WTC11 (cell line): Measurements from ENCODE around the gene SPECC1L. TPM values are rescaled to one million over a fixed set of nuclear protein-coding genes. Genes with fewer than 3 reads are reported as not detected.

Experiments used
- ATAC-seq: fragments of 200-7000 bp; cut with Tn5 transposase; 2 replicates; pipeline ENCODE4 v1.10.0; 2021; ENCODE audit warnings: mild to moderate bottlenecking, moderate library complexity
- CTCF ChIA-PET: fragments of 300-600 bp; sonication (Branson Sonifier 250); formaldehyde crosslinking; loops from one replicate; lab custom pipeline; 2021; ENCODE audit warnings: antibody characterized with exemption; lab: Charles Lee
- POLR2A ChIA-PET: fragments of 350-600 bp; sonication (Branson Sonifier 250); formaldehyde crosslinking; loops from one replicate; lab custom pipeline; 2021; ENCODE audit warnings: antibody characterized with exemption; lab: Charles Lee
- DNase-seq: peaks from one replicate; pipeline ENCODE4 v3.0.0; 2021; ENCODE audit warnings: low spot score
- H3K27ac Mint-ChIP-seq: 2 replicates; pipeline ENCODE4 v1.8.0; 2021; ENCODE audit warnings: mixed read lengths
- H3K27me3 Mint-ChIP-seq: 2 replicates; pipeline ENCODE4 v1.8.0; 2021; ENCODE audit warnings: low read depth, mild to moderate bottlenecking, moderate library complexity, mixed read lengths
- H3K36me3 Mint-ChIP-seq: 2 replicates; pipeline ENCODE4 v1.8.0; 2021; ENCODE audit warnings: mixed read lengths
- H3K4me1 Mint-ChIP-seq: 2 replicates; pipeline ENCODE4 v1.8.0; 2022; ENCODE audit warnings: mixed read lengths
- H3K4me3 Mint-ChIP-seq: 2 replicates; pipeline ENCODE4 v1.8.0; 2021; ENCODE audit warnings: mild to moderate bottlenecking, moderate library complexity, mixed read lengths
- H3K9me3 Mint-ChIP-seq: 2 replicates; pipeline ENCODE4 v1.8.0; 2021; ENCODE audit warnings: mixed read lengths
- CREB1 ChIP-seq: sonication (generic); formaldehyde crosslinking; IDR thresholded peaks from 2 replicates; pipeline ENCODE4 v1.8.0; 2023; ENCODE audit warnings: mild to moderate bottlenecking, missing genetic modification reagents
- JAZF1 ChIP-seq: fragments of 250-450 bp; sonication (Bioruptor Pico); IDR thresholded peaks from 2 replicates; pipeline ENCODE4 v1.9.0; 2021; ENCODE audit warnings: moderate library complexity, mild to moderate bottlenecking, inconsistent platforms
- JUN ChIP-seq: sonication (generic); formaldehyde crosslinking; IDR thresholded peaks from 2 replicates; pipeline ENCODE4 v1.8.0; 2023; ENCODE audit warnings: mild to moderate bottlenecking, missing genetic modification reagents
- NFE2L1 ChIP-seq: sonication (generic); formaldehyde crosslinking; IDR thresholded peaks from 2 replicates; pipeline ENCODE4 v1.8.1; 2023; ENCODE audit warnings: missing genetic modification reagents
- NFYB ChIP-seq: sonication (generic); formaldehyde crosslinking; conservative IDR thresholded peaks from 2 replicates; pipeline ENCODE4 v1.8.0; 2022; ENCODE audit warnings: low read depth, missing genetic modification reagents
- NR2C2 ChIP-seq: sonication (generic); formaldehyde crosslinking; IDR thresholded peaks from 2 replicates; pipeline ENCODE4 v1.8.0; 2022; ENCODE audit warnings: mild to moderate bottlenecking, missing genetic modification reagents
- NR3C1 ChIP-seq: sonication (generic); formaldehyde crosslinking; conservative IDR thresholded peaks from 2 replicates; pipeline ENCODE4 v1.8.1; 2023; ENCODE audit warnings: low read depth, mild to moderate bottlenecking, missing genetic modification reagents
- RORB ChIP-seq: fragments of 250-450 bp; sonication (Bioruptor Pico); IDR thresholded peaks from 2 replicates; pipeline ENCODE4 v1.9.0; 2021; ENCODE audit warnings: mild to moderate bottlenecking
- SMAD3 ChIP-seq: sonication (generic); formaldehyde crosslinking; IDR thresholded peaks from 2 replicates; pipeline ENCODE4 v1.8.0; 2022; ENCODE audit warnings: missing genetic modification reagents, mild to moderate bottlenecking, borderline replicate concordance
- ZNF232 ChIP-seq: sonication (generic); formaldehyde crosslinking; IDR thresholded peaks from 2 replicates; pipeline ENCODE4 v1.8.0; 2022; ENCODE audit warnings: mild to moderate bottlenecking, missing genetic modification reagents
- ZNF263 ChIP-seq: sonication (generic); formaldehyde crosslinking; IDR thresholded peaks from 2 replicates; pipeline ENCODE4 v1.8.1; 2022; ENCODE audit warnings: low read depth, mild to moderate bottlenecking, moderate library complexity, missing genetic modification reagents
- ZNF396 ChIP-seq: fragments of 250-450 bp; sonication (Bioruptor Pico); IDR thresholded peaks from 2 replicates; pipeline ENCODE4 v1.8.0; 2021; ENCODE audit warnings: mild to moderate bottlenecking, moderate library complexity, borderline replicate concordance
- ZNF671 ChIP-seq: fragments of 250-450 bp; sonication (Bioruptor Pico); IDR thresholded peaks from 2 replicates; pipeline ENCODE4 v1.8.0; 2021; ENCODE audit warnings: mild to moderate bottlenecking
- total RNA-seq: library from RNA; stranded (reverse); gene quantifications from 3 replicates; pipeline ENCODE4 v1.2.3, GENCODE V29; 2021
- TF ChIP-seq, protein P1 (sequence below): sonication (generic); formaldehyde crosslinking; IDR thresholded peaks from 2 replicates; pipeline ENCODE4 v1.8.1; 2023; ENCODE audit warnings: mild to moderate bottlenecking, missing genetic modification reagents
- TF ChIP-seq, protein P2 (sequence below): fragments of 250-450 bp; sonication (Bioruptor Pico); conservative IDR thresholded peaks from 2 replicates; pipeline ENCODE4 v1.9.0; 2021; ENCODE audit warnings: mild to moderate bottlenecking
- TF ChIP-seq, protein P3 (sequence below): sonication (generic); formaldehyde crosslinking; IDR thresholded peaks from 2 replicates; pipeline ENCODE4 v1.8.0; 2022; ENCODE audit warnings: mild to moderate bottlenecking, missing genetic modification reagents
- TF ChIP-seq, protein P4 (sequence below): fragments of 200-600 bp; IDR thresholded peaks from 2 replicates; pipeline ENCODE4 v1.8.0; 2022; ENCODE audit warnings: antibody characterized with exemption

The SPECC1L gene
- total RNA-seq, 1 experiment from 2014 or later, result 44.6 TPM

DNA sequence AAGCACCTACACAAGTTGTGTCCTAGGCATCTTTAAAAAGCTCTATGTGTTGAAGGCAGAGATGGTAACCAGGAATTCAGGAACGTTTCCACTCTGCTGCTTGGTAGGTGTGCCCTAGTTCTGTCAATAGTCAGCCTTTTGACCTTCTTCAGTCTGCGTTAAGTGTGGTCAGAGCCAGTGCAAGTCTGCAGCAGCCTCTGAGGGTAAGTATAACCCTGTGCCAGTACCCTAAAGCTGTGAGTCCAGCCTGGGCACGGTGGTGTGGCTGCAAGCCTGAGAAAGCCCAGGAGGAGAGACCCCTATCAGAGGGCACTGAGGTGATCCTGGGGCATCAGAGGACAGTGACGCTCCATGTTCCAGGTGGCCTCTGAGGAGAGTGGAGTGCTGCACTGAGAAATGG lies 80.0 kb downstream of the SPECC1L start (continued):
- TF ChIP-seq, protein P1, sequence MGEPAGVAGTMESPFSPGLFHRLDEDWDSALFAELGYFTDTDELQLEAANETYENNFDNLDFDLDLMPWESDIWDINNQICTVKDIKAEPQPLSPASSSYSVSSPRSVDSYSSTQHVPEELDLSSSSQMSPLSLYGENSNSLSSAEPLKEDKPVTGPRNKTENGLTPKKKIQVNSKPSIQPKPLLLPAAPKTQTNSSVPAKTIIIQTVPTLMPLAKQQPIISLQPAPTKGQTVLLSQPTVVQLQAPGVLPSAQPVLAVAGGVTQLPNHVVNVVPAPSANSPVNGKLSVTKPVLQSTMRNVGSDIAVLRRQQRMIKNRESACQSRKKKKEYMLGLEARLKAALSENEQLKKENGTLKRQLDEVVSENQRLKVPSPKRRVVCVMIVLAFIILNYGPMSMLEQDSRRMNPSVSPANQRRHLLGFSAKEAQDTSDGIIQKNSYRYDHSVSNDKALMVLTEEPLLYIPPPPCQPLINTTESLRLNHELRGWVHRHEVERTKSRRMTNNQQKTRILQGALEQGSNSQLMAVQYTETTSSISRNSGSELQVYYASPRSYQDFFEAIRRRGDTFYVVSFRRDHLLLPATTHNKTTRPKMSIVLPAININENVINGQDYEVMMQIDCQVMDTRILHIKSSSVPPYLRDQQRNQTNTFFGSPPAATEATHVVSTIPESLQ, result no peak

DNA sequence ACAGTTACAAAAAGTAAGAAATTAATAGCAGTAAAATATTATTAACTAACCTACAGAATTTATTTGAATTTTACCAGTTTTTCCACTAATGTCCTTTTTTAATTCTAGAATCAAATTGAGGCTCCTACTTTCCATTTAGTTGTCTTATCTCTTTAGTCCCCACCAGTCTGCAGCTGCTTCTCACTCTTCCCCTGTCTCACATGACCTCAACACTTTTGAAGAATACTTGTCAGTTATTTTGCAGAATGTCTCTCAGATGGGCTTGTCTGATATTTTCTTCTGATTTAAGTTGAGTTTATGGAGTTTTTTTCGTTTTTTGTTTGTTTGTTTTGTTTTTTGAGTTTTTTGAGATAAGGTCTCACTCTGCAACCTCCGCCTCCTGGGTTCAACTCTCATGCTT lies 82.5 kb downstream of the SPECC1L start:
- no peaks in the 10 kb centered on the region for H3K4me1 Mint-ChIP-seq
- DNase-seq (no peak), ATAC-seq (no peak)
- TF ChIP-seq NFE2L1 (CRISPR knock-in tag) (no peak), NR3C1 (CRISPR knock-in tag) (no peak), ZNF671 (CRISPR knock-in tag) (no peak), ZNF396 (CRISPR knock-in tag) (no peak), CREB1 (CRISPR knock-in tag) (no peak), NR2C2 (CRISPR knock-in tag) (no peak)
- H3K27me3 Mint-ChIP-seq, result no peaks in the 10 kb centered on the region
- ChIA-PET CTCF (no interaction called here), POLR2A (no interaction called here)
- H3K9me3 Mint-ChIP-seq, result peaks cover 10% of the 10 kb centered on the region
- no peak overlapping the region for H3K27ac Mint-ChIP-seq
- no peak overlapping the region for H3K4me3 Mint-ChIP-seq
- H3K36me3 Mint-ChIP-seq, result peaks cover 64% of the 10 kb centered on the region

DNA sequence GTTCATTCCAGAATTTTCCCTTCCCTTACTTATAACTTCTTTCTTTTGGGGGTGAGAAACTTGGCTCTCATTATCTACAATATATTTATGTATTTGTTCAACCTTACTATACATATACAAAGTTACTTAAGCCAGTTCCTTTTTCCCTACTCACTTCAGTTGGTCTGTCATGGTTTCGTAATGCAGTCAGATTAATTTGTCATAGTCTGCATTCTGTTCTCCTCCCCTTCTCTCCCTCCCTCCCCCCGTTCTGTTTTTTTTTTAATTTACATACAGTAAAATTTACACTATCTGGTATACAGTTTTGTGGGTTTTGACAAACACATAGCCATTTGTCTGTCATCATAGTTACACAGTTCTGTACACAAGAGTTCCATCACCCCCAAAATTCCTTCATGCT lies 84.9 kb downstream of the SPECC1L start:
- no peak overlapping the region for H3K4me3 Mint-ChIP-seq
- no peaks in the 10 kb centered on the region for H3K4me1 Mint-ChIP-seq
- H3K27me3 Mint-ChIP-seq, result no peaks in the 10 kb centered on the region
- H3K27ac Mint-ChIP-seq, result no peak overlapping the region
- ChIA-PET CTCF (no interaction called here), POLR2A (no interaction called here)
- peaks cover 43% of the 10 kb centered on the region for H3K36me3 Mint-ChIP-seq
- H3K9me3 Mint-ChIP-seq, result peaks cover 10% of the 10 kb centered on the region
- DNase-seq (no peak), ATAC-seq (no peak)
- TF ChIP-seq ZNF263 (no peak), ZNF232 (no peak)
- TF ChIP-seq, protein P2, sequence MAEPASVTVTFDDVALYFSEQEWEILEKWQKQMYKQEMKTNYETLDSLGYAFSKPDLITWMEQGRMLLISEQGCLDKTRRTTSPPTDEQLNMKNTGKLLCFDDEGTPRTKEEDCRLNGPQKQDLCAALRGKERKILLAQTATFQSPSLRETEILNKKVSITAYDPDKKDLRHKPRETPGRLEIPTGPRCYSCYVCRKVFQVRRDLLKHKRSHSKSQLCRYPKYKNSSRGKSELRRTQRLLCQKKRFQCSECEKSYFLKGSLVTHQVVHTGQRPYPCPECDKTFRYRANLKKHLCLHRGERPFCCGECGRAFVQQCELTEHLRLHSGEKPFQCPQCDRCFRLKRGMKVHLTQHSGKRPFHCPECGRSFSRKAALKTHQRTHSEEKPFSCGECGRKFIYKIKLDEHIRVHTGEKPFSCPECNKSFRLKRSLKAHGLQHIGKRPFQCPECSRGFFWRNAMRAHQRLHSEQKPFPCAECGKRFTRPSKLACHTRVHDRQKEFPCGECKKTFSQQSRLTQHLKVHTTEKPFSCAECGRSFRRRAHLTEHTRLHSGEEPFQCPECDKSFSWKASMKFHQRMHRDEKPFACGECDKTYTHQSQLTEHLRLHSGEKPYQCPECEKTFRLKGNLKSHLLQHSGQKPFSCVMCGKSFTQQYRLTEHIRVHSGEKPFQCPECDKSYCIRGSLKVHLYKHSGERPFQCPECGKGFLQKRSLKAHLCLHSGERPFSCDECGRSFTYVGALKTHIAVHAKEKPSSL (CRISPR knock-in tag), result no peak

DNA sequence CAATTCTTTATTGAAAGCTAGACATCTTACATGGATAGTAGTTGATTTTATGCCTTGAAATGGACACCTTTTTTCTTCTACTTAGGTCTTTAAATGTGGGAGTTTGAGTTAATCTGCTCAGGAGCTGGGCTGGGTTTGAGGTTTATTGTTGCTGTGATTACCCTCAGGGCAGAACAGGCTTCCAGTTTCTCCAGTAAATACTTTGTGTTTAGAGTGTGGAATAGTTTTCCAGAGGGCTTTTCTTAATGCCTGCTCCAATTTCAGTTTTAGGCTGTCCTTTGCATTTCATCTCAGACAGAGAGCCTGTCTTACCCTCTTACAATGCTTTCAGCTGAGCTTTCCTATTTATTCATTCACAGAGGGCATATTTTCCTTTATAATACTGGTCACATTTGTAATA lies 86.9 kb downstream of the SPECC1L start:
- Mint-ChIP-seq H3K4me3 (no peak overlapping the region), H3K27ac (peak overlapping the region; percentile 20; the same call in 1 of the 2 replicates), H3K9me3 (peaks cover 10% of the 10 kb centered on the region), H3K4me1 (no peaks in the 10 kb centered on the region), H3K36me3 (peaks cover 26% of the 10 kb centered on the region), H3K27me3 (no peaks in the 10 kb centered on the region)
- CTCF ChIA-PET, result interaction anchor here (0.5 to 1.6 kb wide), 2 partner anchors 64 to 65 kb away, joined by 3 to 5 read pairs; no protein-coding TSS in a partner anchor
- POLR2A ChIA-PET, result no interaction called here
- no peak for ATAC-seq
- TF ChIP-seq NFYB (no peak), SMAD3 (no peak), JAZF1 (CRISPR knock-in tag) (no peak), RORB (CRISPR knock-in tag) (no peak), ZNF396 (CRISPR knock-in tag) (no peak), JUN (CRISPR knock-in tag) (no peak)
- TF ChIP-seq, protein P3, sequence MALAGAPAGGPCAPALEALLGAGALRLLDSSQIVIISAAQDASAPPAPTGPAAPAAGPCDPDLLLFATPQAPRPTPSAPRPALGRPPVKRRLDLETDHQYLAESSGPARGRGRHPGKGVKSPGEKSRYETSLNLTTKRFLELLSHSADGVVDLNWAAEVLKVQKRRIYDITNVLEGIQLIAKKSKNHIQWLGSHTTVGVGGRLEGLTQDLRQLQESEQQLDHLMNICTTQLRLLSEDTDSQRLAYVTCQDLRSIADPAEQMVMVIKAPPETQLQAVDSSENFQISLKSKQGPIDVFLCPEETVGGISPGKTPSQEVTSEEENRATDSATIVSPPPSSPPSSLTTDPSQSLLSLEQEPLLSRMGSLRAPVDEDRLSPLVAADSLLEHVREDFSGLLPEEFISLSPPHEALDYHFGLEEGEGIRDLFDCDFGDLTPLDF (CRISPR knock-in tag), result no peak
- TF ChIP-seq, protein P4, sequence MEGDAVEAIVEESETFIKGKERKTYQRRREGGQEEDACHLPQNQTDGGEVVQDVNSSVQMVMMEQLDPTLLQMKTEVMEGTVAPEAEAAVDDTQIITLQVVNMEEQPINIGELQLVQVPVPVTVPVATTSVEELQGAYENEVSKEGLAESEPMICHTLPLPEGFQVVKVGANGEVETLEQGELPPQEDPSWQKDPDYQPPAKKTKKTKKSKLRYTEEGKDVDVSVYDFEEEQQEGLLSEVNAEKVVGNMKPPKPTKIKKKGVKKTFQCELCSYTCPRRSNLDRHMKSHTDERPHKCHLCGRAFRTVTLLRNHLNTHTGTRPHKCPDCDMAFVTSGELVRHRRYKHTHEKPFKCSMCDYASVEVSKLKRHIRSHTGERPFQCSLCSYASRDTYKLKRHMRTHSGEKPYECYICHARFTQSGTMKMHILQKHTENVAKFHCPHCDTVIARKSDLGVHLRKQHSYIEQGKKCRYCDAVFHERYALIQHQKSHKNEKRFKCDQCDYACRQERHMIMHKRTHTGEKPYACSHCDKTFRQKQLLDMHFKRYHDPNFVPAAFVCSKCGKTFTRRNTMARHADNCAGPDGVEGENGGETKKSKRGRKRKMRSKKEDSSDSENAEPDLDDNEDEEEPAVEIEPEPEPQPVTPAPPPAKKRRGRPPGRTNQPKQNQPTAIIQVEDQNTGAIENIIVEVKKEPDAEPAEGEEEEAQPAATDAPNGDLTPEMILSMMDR, result no peak
- TF ChIP-seq, protein P2 (CRISPR knock-in tag), result no peak
- no peak for DNase-seq
